Suppressor macrophage treated with lipopolysaccharide for 1 hour (primary cell): ENCODE measurements around the gene MRRF.
A peak's percentile ranks its signal among the peaks of the same experiment; 100 is the strongest.
"Not testable (repeated sequence)": the region's sequence is repeated elsewhere in the genome, so short reads cannot be mapped to it uniquely, and the experiment has no call there.

Experiments used
- DNase-seq, 3 donors: peaks; one replicate each; pipeline ENCODE4 v3.0.0-alpha.2; 2020 to 2022

MRRF gene

GRCh38 chr9:122277285-122277897 lies 12.7 kb downstream of the MRRF start:
- no peak for DNase-seq

- no peak for DNase-seq
These were observed 16.7 kb downstream of the MRRF start for GRCh38 chr9:122281368-122281767.

GRCh38 chr9:122286764-122287163 lies 22.1 kb downstream of the MRRF start:
- DNase-seq, result peak in 1 of 3 donors; percentile 7

- no peak for DNase-seq
These were observed 22.6 kb downstream of the MRRF start for GRCh38 chr9:122287214-122287720.

- no peak for DNase-seq
These were observed 26.8 kb downstream of the MRRF start for GRCh38 chr9:122291458-122291857.

GRCh38 chr9:122294531-122294930 lies 29.8 kb downstream of the MRRF start:
- no peak for DNase-seq

GRCh38 chr9:122297512-122297911 lies 32.8 kb downstream of the MRRF start:
- peak; percentile 71 to 72 (median 72) for DNase-seq

GRCh38 chr9:122302237-122303093 lies 37.8 kb downstream of the MRRF start:
- DNase-seq, result no peak

GRCh38 chr9:122307061-122307460 lies 42.4 kb downstream of the MRRF start:
- DNase-seq, result no peak

- no peak for DNase-seq
These were observed 43.2 kb downstream of the MRRF start for GRCh38 chr9:122307925-122308324.

- DNase-seq, result no peak
These were observed 45.2 kb downstream of the MRRF start for GRCh38 chr9:122309861-122310260.

- no peak for DNase-seq
These were observed 49.5 kb downstream of the MRRF start for GRCh38 chr9:122314165-122314564.

GRCh38 chr9:122315534-122315933 lies 50.9 kb downstream of the MRRF start:
- DNase-seq, result no peak

- DNase-seq, result no peak
These were observed 53.6 kb downstream of the MRRF start for GRCh38 chr9:122318284-122318683.

- DNase-seq, result no peak
These were observed 55.8 kb downstream of the MRRF start for GRCh38 chr9:122320413-122320881.

GRCh38 chr9:122322553-122322952 lies 57.9 kb downstream of the MRRF start:
- no peak for DNase-seq

GRCh38 chr9:122324665-122325064 lies 60.0 kb downstream of the MRRF start:
- DNase-seq, result not testable (repeated sequence)

GRCh38 chr9:122325124-122325523 lies 60.4 kb downstream of the MRRF start:
- no peak for DNase-seq

GRCh38 chr9:122327175-122327574 lies 62.5 kb downstream of the MRRF start:
- DNase-seq, result no peak

- no peak for DNase-seq
These were observed 64.9 kb downstream of the MRRF start for GRCh38 chr9:122329597-122329996.

GRCh38 chr9:122330466-122330865 lies 65.8 kb downstream of the MRRF start:
- not testable (repeated sequence) for DNase-seq

- no peak for DNase-seq
These were observed 66.8 kb downstream of the MRRF start for GRCh38 chr9:122331523-122331927.

- peak in 1 of 3 donors; percentile 37 for DNase-seq
These were observed 67.4 kb downstream of the MRRF start for GRCh38 chr9:122332083-122332482.

- DNase-seq, result no peak
These were observed 68.0 kb downstream of the MRRF start for GRCh38 chr9:122332644-122333043.
